ENCODE results near the gene PPFIA4.
A peak's percentile ranks its signal among the peaks of the same experiment; 100 is the strongest.

PPFIA4 gene

DNA sequence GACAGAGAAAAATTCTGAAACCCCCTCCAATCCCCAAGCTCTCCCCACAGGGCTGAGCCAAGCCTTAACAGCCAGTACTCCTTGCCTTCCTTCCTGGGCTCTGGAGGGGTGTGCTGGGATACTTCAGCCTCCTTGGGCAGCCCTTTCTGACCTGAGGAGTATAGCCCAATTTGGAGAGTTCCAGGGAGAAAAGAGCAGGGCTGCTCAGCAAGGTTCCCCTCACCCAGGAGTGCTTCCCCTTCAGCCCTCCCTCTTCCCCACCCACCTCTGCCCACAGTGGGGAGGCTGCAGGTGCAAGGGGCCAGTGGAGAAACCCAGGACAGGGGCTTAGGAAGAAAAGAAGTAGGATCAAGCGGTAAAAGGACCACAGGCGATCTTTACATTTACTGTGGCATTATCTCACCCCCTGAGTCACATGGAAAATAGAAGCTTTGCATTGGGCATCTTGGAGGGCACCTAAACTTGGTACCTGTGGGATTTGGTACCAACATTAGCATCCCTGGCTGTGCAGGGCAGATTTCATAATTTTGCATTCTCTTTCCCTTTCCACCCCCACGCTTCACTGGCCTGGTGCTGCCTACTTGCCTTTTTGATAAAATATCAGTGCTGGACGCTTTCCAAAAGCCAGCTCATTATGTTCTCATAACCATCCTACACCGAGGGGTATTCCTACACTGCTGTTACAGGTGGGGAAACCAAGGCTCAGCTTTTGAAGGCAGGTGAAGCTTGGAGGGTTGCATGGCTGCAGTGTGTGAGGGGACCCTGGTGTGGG lies 98.4 kb downstream of the PPFIA4 start:
- no peak for DNase-seq (ENCODE audit: low read depth)
- TF ChIP-seq, protein P1, sequence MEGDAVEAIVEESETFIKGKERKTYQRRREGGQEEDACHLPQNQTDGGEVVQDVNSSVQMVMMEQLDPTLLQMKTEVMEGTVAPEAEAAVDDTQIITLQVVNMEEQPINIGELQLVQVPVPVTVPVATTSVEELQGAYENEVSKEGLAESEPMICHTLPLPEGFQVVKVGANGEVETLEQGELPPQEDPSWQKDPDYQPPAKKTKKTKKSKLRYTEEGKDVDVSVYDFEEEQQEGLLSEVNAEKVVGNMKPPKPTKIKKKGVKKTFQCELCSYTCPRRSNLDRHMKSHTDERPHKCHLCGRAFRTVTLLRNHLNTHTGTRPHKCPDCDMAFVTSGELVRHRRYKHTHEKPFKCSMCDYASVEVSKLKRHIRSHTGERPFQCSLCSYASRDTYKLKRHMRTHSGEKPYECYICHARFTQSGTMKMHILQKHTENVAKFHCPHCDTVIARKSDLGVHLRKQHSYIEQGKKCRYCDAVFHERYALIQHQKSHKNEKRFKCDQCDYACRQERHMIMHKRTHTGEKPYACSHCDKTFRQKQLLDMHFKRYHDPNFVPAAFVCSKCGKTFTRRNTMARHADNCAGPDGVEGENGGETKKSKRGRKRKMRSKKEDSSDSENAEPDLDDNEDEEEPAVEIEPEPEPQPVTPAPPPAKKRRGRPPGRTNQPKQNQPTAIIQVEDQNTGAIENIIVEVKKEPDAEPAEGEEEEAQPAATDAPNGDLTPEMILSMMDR (conservative IDR thresholded peaks at IDR 0.05; ENCODE audit: low read depth, low read length): no peak
- no peak overlapping the region for H3K4me3 ChIP-seq (ENCODE audit: low read depth, low read length)

GRCh38 chr1:203126151-203126865 lies 100.0 kb downstream of the PPFIA4 start:
- no peak overlapping the region for H3K4me3 ChIP-seq (ENCODE audit: low read depth, low read length)
- TF ChIP-seq, protein P1 (conservative IDR thresholded peaks at IDR 0.05; ENCODE audit: low read depth, low read length): peak; percentile 67
- peak; percentile 48 for DNase-seq (ENCODE audit: low read depth)

- TF ChIP-seq, protein P1 (conservative IDR thresholded peaks at IDR 0.05; ENCODE audit: low read depth, low read length): no peak
- DNase-seq (ENCODE audit: low read depth): no peak
- no peak overlapping the region for H3K4me3 ChIP-seq (ENCODE audit: low read depth, low read length)
These were observed 100.8 kb downstream of the PPFIA4 start for GRCh38 chr1:203126866-203127665.

DNA sequence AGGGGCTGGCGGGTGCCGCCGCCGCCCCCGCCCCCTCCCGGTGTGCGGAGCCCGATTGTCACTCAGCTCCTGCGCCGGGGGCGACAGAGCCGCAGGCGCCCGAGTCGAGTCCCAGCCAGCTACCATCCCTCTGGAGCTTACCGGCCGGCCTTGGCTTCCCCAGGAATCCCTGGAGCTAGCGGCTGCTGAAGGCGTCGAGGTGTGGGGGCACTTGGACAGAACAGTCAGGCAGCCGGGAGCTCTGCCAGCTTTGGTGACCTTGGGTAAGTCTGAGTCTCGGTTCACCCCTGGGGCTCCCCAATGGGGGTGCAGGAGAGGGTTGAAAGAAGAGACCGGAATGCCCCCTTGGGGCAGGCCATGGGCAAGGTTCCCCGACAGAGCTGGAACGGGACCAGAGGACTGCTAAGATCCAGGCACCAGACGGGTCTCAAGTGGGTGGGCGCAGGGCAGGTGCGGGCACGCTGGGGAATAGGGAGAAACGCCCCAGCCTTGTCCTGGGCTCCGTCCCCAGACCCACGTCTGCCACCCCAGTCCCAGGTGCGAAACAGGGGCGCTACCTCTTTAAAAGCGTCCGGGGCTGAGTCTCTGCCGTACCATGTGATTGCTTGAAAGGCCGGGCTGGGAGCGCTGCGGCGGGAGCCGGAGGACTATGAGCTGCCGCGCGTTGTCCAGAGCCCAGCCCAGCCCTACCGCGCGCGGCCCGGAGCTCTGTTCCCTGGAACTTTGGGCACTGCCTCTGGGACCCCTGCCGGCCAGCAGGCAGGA lies 101.6 kb downstream of the PPFIA4 start, which contains the start of gene ADORA1:
ADORA1 (plus strand) TSS at position 61 of the 765 bp plus-strand sequence. CDS start 1,116 bp downstream, outside the sequence.
- peak; percentile 57 for DNase-seq (ENCODE audit: low read depth)
- TF ChIP-seq, protein P1 (conservative IDR thresholded peaks at IDR 0.05; ENCODE audit: low read depth, low read length): no peak
- H3K4me3 ChIP-seq (ENCODE audit: low read depth, low read length): peak within 1 kb of the TSS; percentile 33

- no peak for DNase-seq (ENCODE audit: low read depth)
- H3K4me3 ChIP-seq (ENCODE audit: low read depth, low read length): peak overlapping the region; percentile 17
- TF ChIP-seq, protein P1 (conservative IDR thresholded peaks at IDR 0.05; ENCODE audit: low read depth, low read length): no peak
These were observed 102.1 kb downstream of the PPFIA4 start for GRCh38 chr1:203128431-203128715.

All from choroid plexus epithelial cell (primary cell).